SK-N-MC (cell line): Measurements from ENCODE around the gene SNCA.

ENCODE experiments used
- EZH2 ChIP-seq: fragments of 200-600 bp; sonication (generic); IDR thresholded peaks from one replicate; pipeline ENCODE4 v1.6.1; 2017; ENCODE audit warnings: antibody characterized with exemption
- POLR2AphosphoS5 ChIP-seq: IDR thresholded peaks from 2 replicates; pipeline ENCODE4 v1.6.1; 2012; ENCODE audit warnings: mild to moderate bottlenecking, low read depth, low read length, borderline replicate concordance

DNA sequence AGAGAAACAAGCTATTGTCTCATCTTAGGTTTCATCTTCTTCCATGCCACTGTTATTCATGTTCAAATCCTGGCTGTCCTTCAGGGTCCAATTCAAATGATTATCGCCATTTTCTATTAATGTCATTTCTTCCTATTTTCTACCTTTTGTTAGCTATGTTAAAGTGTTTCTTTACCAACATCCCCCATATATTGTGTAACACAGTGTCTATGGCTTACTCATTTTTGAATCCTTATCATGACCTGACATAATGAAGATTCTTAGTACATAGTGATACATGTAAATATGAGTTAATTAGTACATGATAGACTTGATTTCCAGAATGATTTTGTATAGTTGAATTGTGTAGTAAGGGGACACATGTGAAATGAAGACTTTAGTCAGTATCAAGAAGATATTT lies 152.4 kb downstream of the SNCA start:
- no peak for TF ChIP-seq POLR2AphosphoS5
- TF ChIP-seq EZH2 = no peak
